ENCODE results near the gene SYNPO2.

DNA sequence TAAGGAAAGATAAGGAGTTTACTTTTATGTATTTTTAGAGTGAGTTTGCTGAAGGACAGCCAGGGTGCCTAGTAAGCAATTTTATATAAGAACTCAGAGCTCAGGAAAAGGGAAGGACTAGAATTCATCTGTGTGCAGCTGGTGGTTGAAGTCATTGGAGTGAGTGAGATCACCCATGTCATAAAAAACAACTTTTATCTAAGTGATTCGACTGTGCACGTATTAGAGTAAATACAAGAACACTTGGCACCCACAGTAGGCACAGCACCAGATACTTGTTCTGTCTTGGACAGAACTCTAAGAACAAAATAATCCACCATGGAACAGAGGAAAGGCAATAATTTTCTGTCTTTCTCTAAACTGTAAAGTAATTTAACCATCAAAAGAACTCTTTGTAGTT lies 31.6 kb downstream of the SYNPO2 start:
- TF ChIP-seq, protein P1, sequence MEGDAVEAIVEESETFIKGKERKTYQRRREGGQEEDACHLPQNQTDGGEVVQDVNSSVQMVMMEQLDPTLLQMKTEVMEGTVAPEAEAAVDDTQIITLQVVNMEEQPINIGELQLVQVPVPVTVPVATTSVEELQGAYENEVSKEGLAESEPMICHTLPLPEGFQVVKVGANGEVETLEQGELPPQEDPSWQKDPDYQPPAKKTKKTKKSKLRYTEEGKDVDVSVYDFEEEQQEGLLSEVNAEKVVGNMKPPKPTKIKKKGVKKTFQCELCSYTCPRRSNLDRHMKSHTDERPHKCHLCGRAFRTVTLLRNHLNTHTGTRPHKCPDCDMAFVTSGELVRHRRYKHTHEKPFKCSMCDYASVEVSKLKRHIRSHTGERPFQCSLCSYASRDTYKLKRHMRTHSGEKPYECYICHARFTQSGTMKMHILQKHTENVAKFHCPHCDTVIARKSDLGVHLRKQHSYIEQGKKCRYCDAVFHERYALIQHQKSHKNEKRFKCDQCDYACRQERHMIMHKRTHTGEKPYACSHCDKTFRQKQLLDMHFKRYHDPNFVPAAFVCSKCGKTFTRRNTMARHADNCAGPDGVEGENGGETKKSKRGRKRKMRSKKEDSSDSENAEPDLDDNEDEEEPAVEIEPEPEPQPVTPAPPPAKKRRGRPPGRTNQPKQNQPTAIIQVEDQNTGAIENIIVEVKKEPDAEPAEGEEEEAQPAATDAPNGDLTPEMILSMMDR (IDR thresholded peaks at IDR 0.05) = no peak
- peak; percentile 25 for TF ChIP-seq EP300 (IDR thresholded peaks at IDR 0.05)
